T-cell (primary cell): ENCODE data around the gene HNRNPAB. TPM values are rescaled to one million over a fixed set of nuclear protein-coding genes. Genes with fewer than 3 reads are reported as not detected.

Source experiments
- ATAC-seq, 4 experiments: fragments of 200-7000 bp in 3 of 4; fragments of 150-1000 bp in 1 of 4; cut with Tn5 transposase; replicated peaks in 1 of 4; 1 replicate in 3 of 4; 2 replicates in 1 of 4; pipeline ENCODE4 v1.10.0; 2021; ENCODE audit warnings: moderate library complexity in 3 of 4, mild to moderate bottlenecking in 2 of 4, moderate number of reproducible peaks in 1 of 4
- CTCF ChIA-PET, 2 donors: fragments of 300-600 bp; sonication (Branson Sonifier 250); formaldehyde crosslinking; loops; one replicate each; lab custom pipeline; 2022; ENCODE audit warnings: antibody characterized with exemption in 2 of 2; lab: Charles Lee
- POLR2A ChIA-PET, 2 donors: fragments of 300-600 bp; sonication (Branson Sonifier 250); formaldehyde crosslinking; loops; one replicate each; lab custom pipeline; 2022; ENCODE audit warnings: antibody characterized with exemption in 2 of 2; lab: Charles Lee
- DNase-seq, 35 experiments: peaks; one replicate each; pipeline versions ENCODE4 v3.0.0 to v3.0.0-alpha.2; 2013 to 2023
- H3K27ac ChIP-seq: one replicate; pipeline ENCODE4 v1.5.1; 2013; ENCODE audit warnings: low read length
- H3K27me3 ChIP-seq, 2 experiments: replicated peaks in 1 of 2; 1 replicate in 1 of 2; 2 replicates in 1 of 2; pipeline versions ENCODE4 v1.6.1 to v1.7.0; 2013; ENCODE audit warnings: low read length in 1 of 2, mixed read lengths in 1 of 2; ENCODE audit not compliant: control insufficient read depth in 2 of 2, insufficient read depth in 2 of 2; ENCODE audit errors: extremely low read depth in 1 of 2
- H3K36me3 ChIP-seq, 2 donors: 1 replicate in 1 of 2; 2 replicates in 1 of 2; pipeline versions ENCODE4 v1.6.1 to v1.7.0; 2013; ENCODE audit warnings: low read length in 1 of 2; ENCODE audit not compliant: control insufficient read depth in 2 of 2, insufficient read depth in 1 of 2; ENCODE audit errors: extremely low read depth in 1 of 2
- H3K4me1 ChIP-seq, 2 experiments: 1 replicate in 1 of 2; 2 replicates in 1 of 2; pipeline versions ENCODE4 v1.6.1 to v1.7.0; 2013; ENCODE audit warnings: low read length in 2 of 2, mixed read lengths in 1 of 2; ENCODE audit not compliant: insufficient read depth in 2 of 2, control insufficient read depth in 1 of 2; ENCODE audit errors: extremely low read depth in 1 of 2
- H3K4me3 ChIP-seq, 2 donors: 1 replicate in 1 of 2; 2 replicates in 1 of 2; pipeline versions ENCODE4 v1.5.1 to v1.7.0; 2013; ENCODE audit warnings: mild to moderate bottlenecking in 2 of 2, low read length in 1 of 2, moderate library complexity in 1 of 2; ENCODE audit not compliant: control insufficient read depth in 1 of 2; ENCODE audit errors: extremely low read depth in 1 of 2
- H3K9me3 ChIP-seq: 2 replicates; pipeline ENCODE4 v1.7.0; 2013
- H3K27ac Mint-ChIP-seq, 2 donors: one replicate each; pipeline ENCODE4 v1.8.0; 2020 to 2021; ENCODE audit warnings: mild to moderate bottlenecking in 2 of 2, mixed read lengths in 2 of 2
- H3K27me3 Mint-ChIP-seq, 2 donors: one replicate each; pipeline ENCODE4 v1.8.0; 2021 to 2022; ENCODE audit warnings: mixed read lengths in 2 of 2
- H3K36me3 Mint-ChIP-seq: one replicate; pipeline ENCODE4 v1.8.0; 2021; ENCODE audit warnings: mixed read lengths
- H3K4me1 Mint-ChIP-seq, 3 donors: one replicate each; pipeline ENCODE4 v1.8.0; 2020 to 2022; ENCODE audit warnings: mixed read lengths in 3 of 3, mild to moderate bottlenecking in 1 of 3
- H3K4me3 Mint-ChIP-seq, 3 donors: one replicate each; pipeline ENCODE4 v1.8.0; 2020 to 2022; ENCODE audit warnings: mild to moderate bottlenecking in 3 of 3, mixed read lengths in 3 of 3, moderate library complexity in 3 of 3
- H3K9me3 Mint-ChIP-seq, 3 donors: one replicate each; pipeline ENCODE4 v1.8.0; 2020 to 2022; ENCODE audit warnings: mixed read lengths in 3 of 3
- WGBS: methylation state at CpG from one replicate; pipeline ENCODE4 v1.1.5; 2013; ENCODE audit warnings: missing lambda C conversion rate; ENCODE audit not compliant: insufficient coverage; 5-methylcytosine and 5-hydroxymethylcytosine counted together
- total RNA-seq, 35 experiments: library from RNA in 6 of 35; stranded (reverse) in 6 of 35; fragments of 120-200 nt in 1 of 35; gene quantifications; one replicate each; pipeline versions ENCODE4 v1.2.1 to v1.2.4 and lab custom pipeline; 2013 to 2026

The HNRNPAB gene
- total RNA-seq, 5 donors from 2014 or later (not counting 1 experiment from before 2014, with no cell fraction given), result 78.8 to 89.2 (median 85.1) TPM

DNA sequence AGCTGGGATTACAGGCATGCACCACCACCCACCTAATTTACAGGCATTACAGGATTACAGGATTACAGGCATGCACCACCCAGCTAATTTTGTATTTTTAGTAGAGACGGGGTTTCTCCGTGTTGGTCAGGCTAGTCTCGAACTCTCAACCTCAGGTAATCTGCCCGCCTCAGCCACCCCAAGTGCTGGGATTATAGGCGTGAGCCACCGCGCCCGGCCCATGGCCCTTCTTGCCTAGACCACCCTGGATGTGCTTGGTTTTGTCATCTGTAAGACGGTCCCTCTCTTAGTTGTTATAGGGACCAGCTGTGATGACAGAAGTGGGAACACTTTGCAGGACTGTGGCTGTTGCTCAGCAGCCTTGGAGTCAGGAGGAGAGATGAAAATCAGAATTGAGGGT, 31.8 kb downstream of the HNRNPAB start:
- H3K27me3 Mint-ChIP-seq, result no peaks in the 10 kb centered on the region
- no peak for ATAC-seq
- ChIA-PET CTCF (interaction anchor here in 1 of 2 donors (0.7 kb wide), 1 partner anchor 93 kb away, joined by 3 read pairs; no protein-coding TSS in a partner anchor), POLR2A (interaction anchor here in 1 of 2 donors (0.6 to 0.7 kb wide), 2 partner anchors 115 to 1338 kb away, joined by 5 to 9 read pairs; no protein-coding TSS in a partner anchor)
- peaks cover 49 to 63% (median 52%) of the 10 kb centered on the region in 3 donors for H3K4me1 Mint-ChIP-seq
- H3K9me3 Mint-ChIP-seq, result no peaks in the 10 kb centered on the region
- peak overlapping the region in 1 of 3 donors; percentile 54 for H3K4me3 Mint-ChIP-seq
- no peak overlapping the region for H3K27ac ChIP-seq
- peaks cover 3% of the 10 kb centered on the region for H3K36me3 Mint-ChIP-seq
- H3K4me3 ChIP-seq, result no peak overlapping the region
- no peak overlapping the region for H3K27ac Mint-ChIP-seq
- WGBS, result 100% methylated on average over 7 of the region's 9 CpGs
- peaks cover 0 to 1% of the 10 kb centered on the region in 2 donors for H3K36me3 ChIP-seq
- DNase-seq, result no peak
- no peaks in the 10 kb centered on the region for H3K27me3 ChIP-seq
- H3K9me3 ChIP-seq, result no peaks in the 10 kb centered on the region
- H3K4me1 ChIP-seq, result peaks cover 17 to 89% of the 10 kb centered on the region in 2 experiments

DNA sequence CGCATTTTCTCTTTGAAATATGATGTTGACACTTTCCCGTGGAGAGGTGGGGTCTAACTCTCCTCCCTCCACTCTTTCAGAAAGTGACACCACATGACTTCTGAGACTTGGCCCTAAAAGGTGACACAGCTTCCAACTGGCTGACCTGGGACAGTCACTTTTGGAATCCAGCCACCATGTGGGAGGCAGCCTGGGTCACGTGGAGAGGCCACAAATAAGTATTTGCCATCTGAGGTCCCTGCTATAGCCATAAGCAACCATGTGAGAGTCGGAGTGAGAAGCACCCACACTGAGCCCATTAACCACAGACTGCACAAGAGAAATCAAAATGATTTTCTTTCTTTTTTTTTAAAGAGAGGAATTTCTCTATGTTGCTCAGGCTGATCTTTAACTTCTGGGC, 32.3 kb downstream of the HNRNPAB start:
- H3K27ac Mint-ChIP-seq, result no peak overlapping the region
- no peak for ATAC-seq

DNA sequence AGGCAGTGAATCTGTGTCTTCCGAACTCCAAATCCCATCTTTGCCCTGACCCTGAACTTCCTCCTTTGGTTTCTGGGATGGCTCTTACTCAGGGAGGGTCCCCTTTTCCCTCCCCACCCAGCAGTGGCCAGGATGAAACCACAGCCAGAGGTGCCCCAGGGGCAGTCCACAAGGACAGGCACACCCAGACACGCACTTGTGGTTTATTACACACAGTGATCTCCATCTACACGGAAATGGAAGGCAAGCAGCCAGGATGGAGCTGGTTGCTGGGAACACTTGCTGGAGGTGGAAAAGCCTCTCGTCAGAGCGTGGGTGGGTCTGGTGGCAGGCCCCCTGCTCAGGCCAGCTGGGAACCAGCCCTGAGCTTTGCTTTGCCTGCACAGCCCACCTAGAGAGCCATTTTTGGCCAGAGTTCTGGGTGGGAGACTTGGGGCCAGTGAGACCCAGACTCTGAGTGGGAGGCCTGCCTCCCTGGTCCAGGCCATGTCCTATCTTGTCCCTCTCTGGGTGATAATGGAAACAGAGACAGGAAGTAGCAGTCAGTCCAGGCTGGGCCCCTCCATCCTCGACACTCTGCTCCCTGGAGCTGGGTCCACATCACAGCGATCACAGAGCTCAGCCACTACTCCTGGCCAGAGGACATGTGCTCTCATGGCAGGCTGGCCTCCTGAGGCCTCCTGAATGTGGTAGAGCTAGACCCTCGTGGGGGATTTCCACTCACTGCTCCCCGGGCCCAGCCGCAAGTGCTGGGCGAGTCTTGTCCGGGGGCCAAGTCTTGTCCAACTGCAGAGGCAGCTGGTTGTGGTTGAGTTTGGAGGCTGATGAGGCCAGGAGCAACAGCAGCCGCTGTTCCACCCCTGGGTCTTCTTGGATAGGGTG, 33.3 kb downstream of the HNRNPAB start:
- 89% methylated on average over 10 of the region's 13 CpGs for WGBS
- H3K9me3 ChIP-seq, result no peaks in the 10 kb centered on the region
- H3K36me3 ChIP-seq, result no peaks in the 10 kb centered on the region
- H3K4me1 ChIP-seq, result peaks cover 11 to 86% of the 10 kb centered on the region in 2 experiments
- no peaks in the 10 kb centered on the region for H3K36me3 Mint-ChIP-seq
- DNase-seq, result no peak
- no peaks in the 10 kb centered on the region for H3K27me3 Mint-ChIP-seq
- H3K4me3 Mint-ChIP-seq, result peak overlapping the region in 1 of 3 donors; percentile 54
- ChIA-PET POLR2A (no interaction called here), CTCF (interaction anchor here in 1 of 2 donors (0.6 kb wide), 2 partner anchors 161 to 1820 kb away, joined by 3 read pairs; no protein-coding TSS in a partner anchor)
- peak overlapping the region; percentile 82 for H3K27ac ChIP-seq
- H3K27me3 ChIP-seq, result no peaks in the 10 kb centered on the region
- ATAC-seq, result no peak
- H3K4me3 ChIP-seq, result no peak overlapping the region
- H3K27ac Mint-ChIP-seq, result peak overlapping the region in 1 of 2 donors; percentile 74
- H3K4me1 Mint-ChIP-seq, result peaks cover 47 to 66% (median 55%) of the 10 kb centered on the region in 3 donors
- H3K9me3 Mint-ChIP-seq, result no peaks in the 10 kb centered on the region

More for the DNA sequence above, 32.3 kb downstream of the HNRNPAB start:
- DNase-seq, result no peak
- Mint-ChIP-seq H3K4me3 (peak overlapping the region in 1 of 3 donors; percentile 54), H3K27me3 (no peaks in the 10 kb centered on the region), H3K9me3 (no peaks in the 10 kb centered on the region), H3K4me1 (peaks cover 45 to 63% (median 49%) of the 10 kb centered on the region in 3 donors), H3K36me3 (no peaks in the 10 kb centered on the region)
- no peaks in the 10 kb centered on the region for H3K9me3 ChIP-seq
- H3K27ac ChIP-seq, result peak overlapping the region; percentile 82
- CTCF ChIA-PET, result no interaction called here
- no peak overlapping the region for H3K4me3 ChIP-seq
- POLR2A ChIA-PET, result no interaction called here
- peaks cover 12 to 89% of the 10 kb centered on the region in 2 experiments for H3K4me1 ChIP-seq
- H3K27me3 ChIP-seq, result no peaks in the 10 kb centered on the region
- 100% methylated on average over 1 of the region's 4 CpGs for WGBS
- H3K36me3 ChIP-seq, result no peaks in the 10 kb centered on the region

DNA sequence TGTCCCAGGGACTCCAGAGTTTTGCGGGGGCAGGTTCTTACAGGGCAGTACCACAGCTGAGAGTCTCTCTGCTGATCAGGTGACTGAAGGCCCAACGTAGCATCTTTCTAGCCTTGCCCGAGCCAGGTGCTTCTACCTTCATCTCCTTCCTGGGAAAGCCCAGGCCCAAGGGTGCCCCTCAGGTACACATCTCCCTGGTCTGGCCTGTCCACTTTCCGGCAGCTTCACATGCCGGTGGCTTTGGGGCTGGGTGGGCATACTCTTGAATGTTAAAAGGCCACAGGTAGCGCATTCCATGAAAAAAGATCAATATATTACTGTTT, 33.9 kb downstream of the HNRNPAB start:
- DNase-seq (no peak), ATAC-seq (no peak)
- ChIA-PET CTCF (interaction anchor here in 1 of 2 donors (0.6 kb wide), 2 partner anchors 161 to 1821 kb away, joined by 3 read pairs; no protein-coding TSS in a partner anchor), POLR2A (no interaction called here)
- Histone ChIP-seq H3K4me1 (peaks cover 11 to 80% of the 10 kb centered on the region in 2 experiments), H3K9me3 (no peaks in the 10 kb centered on the region), H3K4me3 (no peak overlapping the region), H3K27ac (peak overlapping the region; percentile 82), H3K36me3 (no peaks in the 10 kb centered on the region), H3K27me3 (no peaks in the 10 kb centered on the region)
- H3K9me3 Mint-ChIP-seq, result no peaks in the 10 kb centered on the region
- no peaks in the 10 kb centered on the region for H3K27me3 Mint-ChIP-seq
- H3K27ac Mint-ChIP-seq, result peak overlapping the region; percentile 74 to 76
- no peaks in the 10 kb centered on the region for H3K36me3 Mint-ChIP-seq
- peaks cover 43 to 62% (median 56%) of the 10 kb centered on the region in 3 donors for H3K4me1 Mint-ChIP-seq
- H3K4me3 Mint-ChIP-seq, result peak overlapping the region in 1 of 3 donors; percentile 54
- 100% methylated on average over 2 of the region's 6 CpGs for WGBS

DNA sequence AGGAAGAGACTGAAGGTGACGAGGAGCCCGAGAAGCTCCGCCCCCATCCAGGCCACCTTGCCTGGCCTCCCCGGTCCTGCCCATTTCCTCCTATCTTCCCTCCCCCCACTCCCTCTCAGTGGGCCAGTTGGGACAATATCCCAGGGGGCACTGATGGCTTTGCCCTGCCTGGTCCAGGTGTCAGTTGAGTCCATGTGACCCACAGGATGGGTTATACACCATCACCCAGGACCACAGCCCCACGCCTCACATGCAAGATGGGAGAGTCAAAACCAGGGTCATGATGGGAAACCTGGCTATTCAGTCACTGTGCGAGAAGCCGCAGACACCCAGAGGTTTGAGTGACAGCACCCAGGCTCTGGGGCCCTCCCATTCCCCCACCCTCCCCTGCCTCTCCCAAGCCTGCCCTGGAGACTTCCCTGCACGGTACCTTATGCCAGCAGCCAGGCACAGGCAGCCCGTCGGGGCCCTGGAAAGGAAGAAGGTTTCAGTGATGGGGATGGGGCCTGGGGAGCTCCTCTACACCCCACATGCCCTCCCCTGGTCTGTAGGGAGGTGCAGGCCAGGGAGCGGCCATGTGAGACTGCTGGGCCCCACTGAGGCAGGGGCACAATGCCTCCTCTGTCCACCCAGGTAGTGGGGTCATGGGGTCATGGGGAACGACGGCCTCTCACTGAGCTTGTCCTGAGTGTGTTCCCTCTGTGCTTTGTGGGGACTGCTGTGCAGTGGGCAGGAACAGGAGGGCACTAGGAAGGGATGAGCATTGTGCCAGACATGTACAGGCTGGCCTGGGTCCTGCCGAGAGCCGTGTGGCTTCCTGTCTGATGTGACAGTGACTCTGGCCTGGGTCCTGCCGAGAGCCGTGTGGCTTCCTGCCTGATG, 34.6 kb downstream of the HNRNPAB start:
- peak in 4 of 35 experiments; percentile 7 to 60 (median 24) for DNase-seq
- peaks cover 11 to 77% of the 10 kb centered on the region in 2 experiments for H3K4me1 ChIP-seq
- POLR2A ChIA-PET, result no interaction called here

More for the DNA sequence above, 34.6 kb downstream of the HNRNPAB start:
- no peaks in the 10 kb centered on the region for H3K36me3 ChIP-seq
- 48% methylated on average over 5 of the region's 17 CpGs for WGBS
- H3K27me3 ChIP-seq, result no peaks in the 10 kb centered on the region
- H3K27me3 Mint-ChIP-seq, result no peaks in the 10 kb centered on the region
- CTCF ChIA-PET, result interaction anchor here (0.6 to 1.3 kb wide), 3 partner anchors 12 to 1822 kb away, joined by 3 read pairs; no protein-coding TSS in a partner anchor
- H3K9me3 ChIP-seq, result no peaks in the 10 kb centered on the region
- H3K9me3 Mint-ChIP-seq, result no peaks in the 10 kb centered on the region
- peaks cover 43 to 60% (median 51%) of the 10 kb centered on the region in 3 donors for H3K4me1 Mint-ChIP-seq
- H3K4me3 ChIP-seq, result peak overlapping the region in 1 of 2 donors; percentile 4
- no peaks in the 10 kb centered on the region for H3K36me3 Mint-ChIP-seq
- peak in 1 of 4 experiments; percentile 39 for ATAC-seq
- H3K4me3 Mint-ChIP-seq, result peak overlapping the region in 1 of 3 donors; percentile 54
- peak overlapping the region; percentile 76 to 83 for H3K27ac Mint-ChIP-seq
- peak overlapping the region; percentile 82 for H3K27ac ChIP-seq
